ENCODE data around the gene CREM.

GRCh38 chr10:35201234-35201633, 74.6 kb downstream of the CREM start:
- TF ChIP-seq TCF12 (IDR thresholded peaks at IDR 0.05) (no peak), EP300 (IDR thresholded peaks at IDR 0.05; ENCODE audit: borderline replicate concordance in 1 of 2, low read depth in 1 of 2, low read length in 1 of 2) (no peak), YY1 (IDR thresholded peaks at IDR 0.05; ENCODE audit: low read depth) (no peak), CTCF (IDR thresholded peaks at IDR 0.05) (no peak), SIN3A (IDR thresholded peaks at IDR 0.05; ENCODE audit: borderline replicate concordance, low read depth, low read length) (no peak), POLR2AphosphoS5 (IDR thresholded peaks at IDR 0.05; ENCODE audit: low read depth, low read length) (no peak), FOSL2 (IDR thresholded peaks at IDR 0.05; ENCODE audit: borderline replicate concordance, low read depth) (no peak), EZH2phosphoT487 (IDR thresholded peaks at IDR 0.05; ENCODE audit: borderline replicate concordance, low read depth) (no peak), MXI1 (IDR thresholded peaks at IDR 0.05; ENCODE audit: low read depth, low read length) (no peak), GABPA (IDR thresholded peaks at IDR 0.05; ENCODE audit: low read depth) (no peak), FOXJ3 (CRISPR knock-in tag; IDR thresholded peaks at IDR 0.05) (no peak), ZBTB33 (IDR thresholded peaks at IDR 0.05; ENCODE audit: borderline replicate concordance, low read depth) (no peak)
- TF ChIP-seq, protein P1, sequence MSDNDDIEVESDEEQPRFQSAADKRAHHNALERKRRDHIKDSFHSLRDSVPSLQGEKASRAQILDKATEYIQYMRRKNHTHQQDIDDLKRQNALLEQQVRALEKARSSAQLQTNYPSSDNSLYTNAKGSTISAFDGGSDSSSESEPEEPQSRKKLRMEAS (IDR thresholded peaks at IDR 0.05; ENCODE audit: low read depth) = no peak
